ENCODE results near the gene KANSL1.

The KANSL1 gene

DNA sequence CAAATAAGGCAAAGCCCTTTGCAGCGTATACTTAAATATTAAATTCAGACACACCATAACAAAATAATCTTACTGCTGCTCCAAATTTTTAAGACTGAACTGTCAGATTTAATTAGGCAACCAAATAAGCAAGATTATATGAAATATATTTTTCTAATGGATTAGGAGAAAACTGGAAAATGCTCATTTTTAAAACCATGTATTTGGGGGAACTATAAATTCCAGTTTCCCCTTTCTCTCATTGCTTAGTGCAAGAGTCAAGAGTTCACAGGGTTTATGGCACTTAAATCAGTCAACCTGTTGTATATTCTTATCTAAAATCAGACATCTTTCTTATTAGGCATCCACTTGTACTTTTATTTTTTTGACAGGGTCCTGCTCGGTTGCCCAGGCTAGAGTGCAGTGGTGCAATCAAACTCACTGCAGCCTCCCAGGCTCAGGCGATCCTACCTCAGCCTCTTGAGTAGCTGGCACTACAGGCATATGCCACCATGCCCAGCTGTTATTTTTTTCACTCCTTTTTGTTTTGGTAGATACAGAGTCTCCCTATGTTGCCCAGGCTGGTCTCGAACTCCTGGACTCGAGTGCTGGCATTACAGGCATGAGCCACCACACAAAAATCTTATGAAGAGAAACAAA lies 2.1 kb upstream of the KANSL1 start:
- no peak for TF ChIP-seq SIN3A (IDR thresholded peaks at IDR 0.05; ENCODE audit: borderline replicate concordance, insufficient read depth, low read length)
- TF ChIP-seq, protein P1, sequence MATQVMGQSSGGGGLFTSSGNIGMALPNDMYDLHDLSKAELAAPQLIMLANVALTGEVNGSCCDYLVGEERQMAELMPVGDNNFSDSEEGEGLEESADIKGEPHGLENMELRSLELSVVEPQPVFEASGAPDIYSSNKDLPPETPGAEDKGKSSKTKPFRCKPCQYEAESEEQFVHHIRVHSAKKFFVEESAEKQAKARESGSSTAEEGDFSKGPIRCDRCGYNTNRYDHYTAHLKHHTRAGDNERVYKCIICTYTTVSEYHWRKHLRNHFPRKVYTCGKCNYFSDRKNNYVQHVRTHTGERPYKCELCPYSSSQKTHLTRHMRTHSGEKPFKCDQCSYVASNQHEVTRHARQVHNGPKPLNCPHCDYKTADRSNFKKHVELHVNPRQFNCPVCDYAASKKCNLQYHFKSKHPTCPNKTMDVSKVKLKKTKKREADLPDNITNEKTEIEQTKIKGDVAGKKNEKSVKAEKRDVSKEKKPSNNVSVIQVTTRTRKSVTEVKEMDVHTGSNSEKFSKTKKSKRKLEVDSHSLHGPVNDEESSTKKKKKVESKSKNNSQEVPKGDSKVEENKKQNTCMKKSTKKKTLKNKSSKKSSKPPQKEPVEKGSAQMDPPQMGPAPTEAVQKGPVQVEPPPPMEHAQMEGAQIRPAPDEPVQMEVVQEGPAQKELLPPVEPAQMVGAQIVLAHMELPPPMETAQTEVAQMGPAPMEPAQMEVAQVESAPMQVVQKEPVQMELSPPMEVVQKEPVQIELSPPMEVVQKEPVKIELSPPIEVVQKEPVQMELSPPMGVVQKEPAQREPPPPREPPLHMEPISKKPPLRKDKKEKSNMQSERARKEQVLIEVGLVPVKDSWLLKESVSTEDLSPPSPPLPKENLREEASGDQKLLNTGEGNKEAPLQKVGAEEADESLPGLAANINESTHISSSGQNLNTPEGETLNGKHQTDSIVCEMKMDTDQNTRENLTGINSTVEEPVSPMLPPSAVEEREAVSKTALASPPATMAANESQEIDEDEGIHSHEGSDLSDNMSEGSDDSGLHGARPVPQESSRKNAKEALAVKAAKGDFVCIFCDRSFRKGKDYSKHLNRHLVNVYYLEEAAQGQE (IDR thresholded peaks at IDR 0.05; ENCODE audit: insufficient read depth in 1 of 2, low read depth in 2 of 2, low read length in 2 of 2): no peak
- TF ChIP-seq POLR2AphosphoS5 (IDR thresholded peaks at IDR 0.05; ENCODE audit: low read depth, low read length): no peak
- TF ChIP-seq FOXP2 (optimal IDR thresholded peaks at IDR 0.05; ENCODE audit: borderline replicate concordance, extremely low read depth, extremely low read length, insufficient read depth): no peak
- no peak for TF ChIP-seq TAF1 (IDR thresholded peaks at IDR 0.05; ENCODE audit: borderline replicate concordance, insufficient read depth, low read length)

DNA sequence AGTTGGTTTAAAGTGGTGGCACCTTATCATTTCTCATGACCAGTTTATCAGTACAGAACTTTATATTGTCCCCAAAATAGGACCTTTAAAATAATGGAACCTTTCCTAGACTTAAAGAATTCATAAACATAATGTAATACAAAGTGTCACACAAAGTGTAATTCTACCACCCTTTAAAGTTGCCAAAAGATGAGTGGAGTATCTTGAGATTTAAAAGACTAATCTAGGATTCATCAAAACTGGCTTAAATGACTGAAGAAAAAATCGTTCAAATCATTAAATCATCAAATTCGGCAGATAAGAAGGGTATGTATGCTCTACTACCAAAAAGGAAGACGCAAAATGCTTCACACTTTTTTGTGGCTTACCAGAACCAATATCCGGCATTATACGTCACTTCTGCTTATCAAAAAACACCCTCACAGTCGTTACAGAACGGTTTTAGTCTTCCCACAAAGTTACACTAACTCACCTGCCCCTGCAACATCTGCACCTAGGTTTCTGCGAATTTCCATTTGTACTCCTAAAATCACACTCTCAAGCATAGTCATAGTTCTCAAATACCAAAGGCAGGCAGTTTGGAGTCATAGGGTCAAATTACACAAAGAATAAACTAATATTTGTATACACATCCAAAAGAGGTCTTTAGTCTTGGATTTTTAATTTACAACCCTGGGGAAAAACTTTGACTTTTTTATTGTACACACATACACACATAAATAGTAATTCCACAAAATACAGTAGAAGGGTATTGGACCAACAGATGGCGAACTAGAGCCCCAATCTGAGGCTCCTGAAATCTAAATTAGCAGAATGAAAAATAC lies 1.4 kb upstream of the KANSL1 start:
- TF ChIP-seq FOXP2 (optimal IDR thresholded peaks at IDR 0.05; ENCODE audit: borderline replicate concordance, extremely low read depth, extremely low read length, insufficient read depth) (no peak), POLR2AphosphoS5 (IDR thresholded peaks at IDR 0.05; ENCODE audit: low read depth, low read length) (no peak), SIN3A (IDR thresholded peaks at IDR 0.05; ENCODE audit: borderline replicate concordance, insufficient read depth, low read length) (no peak), TAF1 (IDR thresholded peaks at IDR 0.05; ENCODE audit: borderline replicate concordance, insufficient read depth, low read length) (no peak; the same call in 1 of the 2 replicates)

DNA sequence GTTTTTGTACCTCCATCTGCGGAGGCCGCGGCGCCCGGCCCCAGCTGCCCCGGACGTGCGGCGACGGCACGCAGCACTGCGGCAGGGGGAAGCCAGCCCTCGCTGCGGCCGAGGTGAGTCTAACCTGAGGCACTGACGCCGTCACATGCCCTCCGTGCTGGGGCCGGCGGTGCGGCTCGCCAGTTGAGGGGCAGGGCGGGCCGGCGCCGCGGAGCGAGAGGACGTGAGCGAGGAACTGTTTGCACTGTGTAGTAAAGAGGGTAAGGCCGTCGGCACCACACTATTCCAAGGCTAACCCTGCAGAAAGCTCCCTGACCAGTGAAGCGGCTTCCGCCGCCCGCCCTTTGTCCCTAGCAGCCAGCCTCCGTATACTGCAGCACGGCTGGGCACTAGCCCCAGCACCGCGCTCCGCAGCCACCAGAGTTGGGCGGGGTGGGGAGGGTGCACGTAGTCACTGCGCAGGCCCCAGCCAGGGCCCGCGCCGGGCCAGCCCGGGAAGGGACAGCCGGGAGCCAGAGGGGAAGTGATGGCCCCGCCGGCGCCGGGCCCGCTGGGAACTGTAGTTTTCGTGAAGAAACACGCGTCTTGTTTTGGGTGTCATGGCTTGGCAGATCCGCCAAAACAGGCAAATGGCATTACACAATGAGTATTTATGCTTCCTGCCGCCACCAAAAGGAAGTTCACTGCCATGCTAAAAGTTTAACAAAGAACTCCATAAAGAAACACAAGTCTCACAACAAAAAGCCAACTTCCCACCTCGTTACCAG lies 580 bp upstream of the KANSL1 start:
- TF ChIP-seq, protein P1 (IDR thresholded peaks at IDR 0.05; ENCODE audit: insufficient read depth in 1 of 2, low read depth in 2 of 2, low read length in 2 of 2): peak in 1 of 2 experiments; percentile 47; a peak in 2 of 4 replicates
- peak; percentile 34 for TF ChIP-seq FOXP2 (optimal IDR thresholded peaks at IDR 0.05; ENCODE audit: borderline replicate concordance, extremely low read depth, extremely low read length, insufficient read depth)
- TF ChIP-seq SIN3A (IDR thresholded peaks at IDR 0.05; ENCODE audit: borderline replicate concordance, insufficient read depth, low read length): peak; percentile 90; the same call in 1 of the 2 replicates
- peak; percentile 97 for TF ChIP-seq POLR2AphosphoS5 (IDR thresholded peaks at IDR 0.05; ENCODE audit: low read depth, low read length)
- peak; percentile 70 for TF ChIP-seq TAF1 (IDR thresholded peaks at IDR 0.05; ENCODE audit: borderline replicate concordance, insufficient read depth, low read length)

DNA sequence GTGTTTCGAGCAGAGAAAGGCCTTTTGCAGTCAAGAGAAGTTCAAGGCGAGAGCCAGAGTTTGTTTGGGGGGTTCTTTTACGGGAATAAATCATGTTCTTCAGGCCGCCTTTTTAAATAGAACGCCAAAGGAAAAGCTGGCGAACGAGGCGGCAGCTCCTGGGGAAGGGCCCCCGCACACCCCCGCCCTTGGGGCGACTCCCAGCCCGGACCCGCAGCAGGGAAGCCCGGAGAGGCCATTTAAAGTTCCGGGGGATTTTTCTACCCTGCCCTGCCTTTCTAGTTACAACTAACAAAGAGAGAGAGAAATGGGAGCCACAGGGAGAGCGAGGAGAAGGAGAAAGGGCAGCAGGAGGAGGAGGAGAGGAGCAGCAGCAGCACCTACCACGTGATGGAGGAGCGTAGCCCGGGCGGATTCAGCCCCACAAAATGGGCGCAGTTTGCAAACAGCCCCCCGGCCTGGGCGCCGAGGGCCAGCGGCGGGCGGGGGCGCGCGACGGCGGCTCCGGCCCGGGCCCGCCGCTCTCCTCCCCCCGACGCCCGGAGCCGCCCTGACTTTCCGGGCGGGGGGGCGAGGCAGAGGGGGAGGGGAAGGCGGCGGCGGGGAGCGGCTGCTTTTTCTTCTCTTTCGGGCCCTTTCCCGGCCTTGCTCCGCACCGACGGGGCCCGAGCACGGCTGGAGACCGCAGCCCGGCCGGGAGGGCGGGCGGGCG lies 634 bp downstream of the KANSL1 start:
- TF ChIP-seq SIN3A (IDR thresholded peaks at IDR 0.05; ENCODE audit: borderline replicate concordance, insufficient read depth, low read length) (peak; percentile 98), FOXP2 (optimal IDR thresholded peaks at IDR 0.05; ENCODE audit: borderline replicate concordance, extremely low read depth, extremely low read length, insufficient read depth) (no peak), POLR2AphosphoS5 (IDR thresholded peaks at IDR 0.05; ENCODE audit: low read depth, low read length) (peak; percentile 35), TAF1 (IDR thresholded peaks at IDR 0.05; ENCODE audit: borderline replicate concordance, insufficient read depth, low read length) (peak; percentile 19; the same call in 1 of the 2 replicates)
- TF ChIP-seq, protein P1 (IDR thresholded peaks at IDR 0.05; ENCODE audit: insufficient read depth in 1 of 2, low read depth in 2 of 2, low read length in 2 of 2): no peak; a peak in 1 of 4 replicates

DNA sequence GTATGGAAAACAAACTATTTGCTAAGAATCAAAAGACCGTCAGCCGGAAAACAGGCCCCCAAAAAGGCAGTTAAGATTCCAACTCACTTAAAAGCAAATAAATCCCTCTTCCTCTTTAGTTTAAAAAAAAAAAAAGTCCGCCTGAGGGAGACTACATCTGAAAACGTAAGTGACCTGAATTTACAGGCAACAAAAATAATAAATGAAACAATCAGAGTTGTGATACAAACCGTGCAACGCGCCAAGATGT lies 1.1 kb downstream of the KANSL1 start:
- TF ChIP-seq, protein P1 (IDR thresholded peaks at IDR 0.05; ENCODE audit: insufficient read depth in 1 of 2, low read depth in 2 of 2, low read length in 2 of 2): no peak
- TF ChIP-seq POLR2AphosphoS5 (IDR thresholded peaks at IDR 0.05; ENCODE audit: low read depth, low read length): no peak
- no peak for TF ChIP-seq TAF1 (IDR thresholded peaks at IDR 0.05; ENCODE audit: borderline replicate concordance, insufficient read depth, low read length)
- no peak for TF ChIP-seq FOXP2 (optimal IDR thresholded peaks at IDR 0.05; ENCODE audit: borderline replicate concordance, extremely low read depth, extremely low read length, insufficient read depth)
- no peak for TF ChIP-seq SIN3A (IDR thresholded peaks at IDR 0.05; ENCODE audit: borderline replicate concordance, insufficient read depth, low read length)
